ENCODE data around the gene PLAGL1.

Gene PLAGL1

GRCh38 chr6:143967706-143968376, 40.2 kb downstream of the PLAGL1 start:
- in situ Hi-C loops (cut with MboI; ENCODE audit: low sequenced_read_pairs), result no loop called here
- DNase-seq (ENCODE audit: low spot score in 2 of 2), result no peak
- peaks cover 14% of the 10 kb centered on the region for H3K4me1 ChIP-seq
- no peak overlapping the region for H3K4me3 ChIP-seq
- no peaks in the 10 kb centered on the region; the same call in 1 of the 2 replicates for H3K27me3 ChIP-seq (ENCODE audit: low read depth)
- H3K36me3 ChIP-seq (replicated peaks), result no peaks in the 10 kb centered on the region
- no peaks in the 10 kb centered on the region for H3K9me3 ChIP-seq

- no peaks in the 10 kb centered on the region for H3K9me3 ChIP-seq
- DNase-seq (ENCODE audit: low spot score in 2 of 2), result no peak
- H3K4me1 ChIP-seq, result peaks cover 15% of the 10 kb centered on the region
- no peaks in the 10 kb centered on the region; the same call in 1 of the 2 replicates for H3K27me3 ChIP-seq (ENCODE audit: low read depth)
- H3K36me3 ChIP-seq (replicated peaks), result no peaks in the 10 kb centered on the region
- H3K4me3 ChIP-seq, result no peak overlapping the region
- in situ Hi-C loops (cut with MboI; ENCODE audit: low sequenced_read_pairs), result no loop called here
Measured at GRCh38 chr6:143966312-143966711, 41.7 kb downstream of the PLAGL1 start.

DNA sequence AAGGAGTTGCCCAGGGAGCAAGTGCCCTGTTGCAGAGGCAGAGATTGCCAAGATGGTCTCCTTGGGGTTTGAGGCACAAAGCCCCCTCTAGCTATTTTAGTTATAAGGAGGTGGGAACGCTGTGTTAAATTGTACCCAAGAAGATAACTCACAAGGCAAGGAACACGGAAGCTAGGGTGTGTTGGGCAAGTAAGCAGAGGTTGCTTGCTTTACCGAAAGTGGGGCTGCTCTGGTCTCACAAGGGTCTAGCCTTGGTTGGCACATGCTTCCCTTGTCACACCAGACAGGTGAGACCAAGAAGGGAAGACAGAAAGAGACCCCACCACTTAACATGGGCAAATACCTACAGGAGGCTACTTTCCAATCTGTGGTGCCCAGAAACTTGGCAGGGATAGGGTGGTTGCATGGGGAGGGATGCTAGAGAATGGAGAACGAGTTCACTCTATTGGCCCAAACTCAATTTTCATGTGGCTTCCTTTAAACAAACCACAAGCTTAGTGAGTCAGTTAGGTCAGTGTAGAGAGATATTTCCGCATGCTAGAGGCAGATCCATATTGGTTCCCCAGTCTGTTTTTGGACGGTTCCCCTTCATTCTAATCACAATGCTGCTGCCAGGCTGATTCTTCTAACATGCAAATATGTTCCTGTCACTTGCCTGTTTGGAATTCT, 42.4 kb downstream of the PLAGL1 start:
- H3K4me1 ChIP-seq, result peaks cover 15% of the 10 kb centered on the region
- in situ Hi-C loops (cut with MboI; ENCODE audit: low sequenced_read_pairs), result no loop called here
- no peak overlapping the region for H3K4me3 ChIP-seq
- H3K27me3 ChIP-seq (ENCODE audit: low read depth), result no peaks in the 10 kb centered on the region; the same call in 1 of the 2 replicates
- no peak for DNase-seq (ENCODE audit: low spot score in 2 of 2)
- H3K9me3 ChIP-seq, result no peaks in the 10 kb centered on the region
- no peaks in the 10 kb centered on the region for H3K36me3 ChIP-seq (replicated peaks)

- H3K9me3 ChIP-seq, result no peaks in the 10 kb centered on the region
- peaks cover 15% of the 10 kb centered on the region for H3K4me1 ChIP-seq
- H3K36me3 ChIP-seq (replicated peaks), result no peaks in the 10 kb centered on the region
- no peaks in the 10 kb centered on the region for H3K27me3 ChIP-seq (ENCODE audit: low read depth)
- no peak overlapping the region for H3K4me3 ChIP-seq
- DNase-seq (ENCODE audit: low spot score in 2 of 2), result no peak
- in situ Hi-C loops (cut with MboI; ENCODE audit: low sequenced_read_pairs), result no loop called here
Measured at GRCh38 chr6:143964674-143965081, 43.4 kb downstream of the PLAGL1 start.

- Histone ChIP-seq H3K9me3 (no peaks in the 10 kb centered on the region), H3K36me3 (replicated peaks) (no peaks in the 10 kb centered on the region), H3K4me1 (peaks cover 23% of the 10 kb centered on the region), H3K4me3 (no peak overlapping the region), H3K27me3 (ENCODE audit: low read depth) (no peaks in the 10 kb centered on the region)
- in situ Hi-C loops (cut with MboI; ENCODE audit: low sequenced_read_pairs), result no loop called here
- no peak for DNase-seq (ENCODE audit: low spot score in 2 of 2)
Measured at GRCh38 chr6:143963158-143963919, 44.7 kb downstream of the PLAGL1 start.

DNA sequence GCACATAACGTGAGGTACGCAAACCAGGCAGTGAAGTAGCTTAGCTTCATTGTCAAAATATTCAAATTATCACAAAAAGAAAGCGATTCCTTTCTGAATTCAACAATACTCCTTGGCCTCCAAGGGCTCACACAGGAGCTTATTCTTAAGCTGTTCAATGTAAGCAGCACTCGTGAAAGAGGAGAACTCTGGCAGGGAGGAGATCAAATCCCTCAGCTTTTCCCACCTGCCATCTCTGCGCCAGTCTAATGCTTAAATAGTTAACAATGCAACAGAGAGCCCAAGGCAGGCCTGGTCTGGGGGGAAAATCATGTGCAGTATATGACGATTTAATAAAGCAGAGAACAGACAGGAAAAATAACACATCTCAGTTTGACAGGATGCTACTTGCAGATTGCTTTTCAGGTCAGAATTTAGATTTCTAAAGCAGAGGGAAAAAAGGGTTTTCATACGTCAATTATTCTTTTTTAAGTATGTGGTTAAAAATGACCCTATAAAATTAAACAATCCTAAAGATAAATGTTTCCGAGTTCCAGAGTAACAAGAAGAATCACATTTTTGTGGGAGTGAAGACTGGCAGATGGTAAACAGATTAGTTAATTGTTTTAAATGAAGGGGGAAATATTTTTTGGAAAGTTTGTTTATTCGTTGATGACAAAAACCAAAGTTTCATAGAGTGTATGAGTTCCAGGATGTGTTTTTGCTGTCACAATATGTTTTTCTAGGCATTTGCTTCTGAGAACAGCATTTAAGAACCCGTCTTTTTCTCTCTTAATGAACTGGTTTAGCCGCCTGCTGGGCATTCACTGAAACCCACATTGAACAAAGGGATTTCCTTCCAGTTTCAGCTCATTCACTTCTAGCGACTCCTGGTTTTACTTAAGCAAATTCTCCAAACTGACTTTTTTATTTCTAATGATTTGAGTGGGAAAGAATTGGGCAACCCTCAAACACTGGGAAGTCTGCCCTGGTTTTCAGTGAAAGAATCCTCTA, 45.9 kb downstream of the PLAGL1 start:
- in situ Hi-C loops (cut with MboI; ENCODE audit: low sequenced_read_pairs), result no loop called here
- H3K4me3 ChIP-seq, result no peak overlapping the region
- peaks cover 26% of the 10 kb centered on the region for H3K4me1 ChIP-seq
- peak; percentile 53 to 54 for DNase-seq (ENCODE audit: low spot score in 2 of 2)
- H3K9me3 ChIP-seq, result no peaks in the 10 kb centered on the region
- H3K27me3 ChIP-seq (ENCODE audit: low read depth), result no peaks in the 10 kb centered on the region
- H3K36me3 ChIP-seq (replicated peaks), result no peaks in the 10 kb centered on the region

DNA sequence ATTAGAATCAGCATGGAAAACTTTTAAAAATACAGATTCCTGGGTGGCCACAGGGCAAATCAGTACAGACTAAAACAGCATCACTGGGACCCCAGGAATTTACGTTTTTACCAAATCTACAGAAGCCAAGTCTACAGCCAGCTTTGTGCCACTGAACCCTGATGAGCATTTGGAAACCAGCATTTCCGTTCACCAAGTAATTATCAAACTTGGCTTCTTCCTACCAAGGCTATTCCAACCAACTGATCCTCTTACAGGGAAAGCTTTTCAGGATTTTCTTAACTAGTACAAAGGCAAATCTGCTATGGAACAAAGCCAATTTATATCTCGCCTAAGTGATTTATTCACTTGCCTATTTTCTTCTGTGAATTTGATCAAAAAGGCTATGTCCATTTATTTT, 47.0 kb downstream of the PLAGL1 start:
- H3K9me3 ChIP-seq, result no peaks in the 10 kb centered on the region

GRCh38 chr6:143959927-143960326, 48.1 kb downstream of the PLAGL1 start:
- Histone ChIP-seq H3K9me3 (no peaks in the 10 kb centered on the region), H3K4me1 (peaks cover 19% of the 10 kb centered on the region), H3K27me3 (ENCODE audit: low read depth) (no peaks in the 10 kb centered on the region), H3K4me3 (no peak overlapping the region), H3K36me3 (replicated peaks) (no peaks in the 10 kb centered on the region)
- in situ Hi-C loops (cut with MboI; ENCODE audit: low sequenced_read_pairs), result no loop called here
- DNase-seq (ENCODE audit: low spot score in 2 of 2), result no peak

More for the DNA sequence above, 47.0 kb downstream of the PLAGL1 start:
- Histone ChIP-seq H3K4me3 (no peak overlapping the region), H3K36me3 (replicated peaks) (no peaks in the 10 kb centered on the region), H3K27me3 (ENCODE audit: low read depth) (no peaks in the 10 kb centered on the region), H3K4me1 (peaks cover 21% of the 10 kb centered on the region)
- in situ Hi-C loops (cut with MboI; ENCODE audit: low sequenced_read_pairs), result no loop called here
- DNase-seq (ENCODE audit: low spot score in 2 of 2), result no peak

- peak; percentile 54 to 62 for DNase-seq (ENCODE audit: low spot score in 2 of 2)
- in situ Hi-C loops (cut with MboI; ENCODE audit: low sequenced_read_pairs), result no loop called here
- H3K27me3 ChIP-seq (ENCODE audit: low read depth), result no peaks in the 10 kb centered on the region
- no peaks in the 10 kb centered on the region for H3K36me3 ChIP-seq (replicated peaks)
- no peak overlapping the region for H3K4me3 ChIP-seq
- H3K9me3 ChIP-seq, result no peaks in the 10 kb centered on the region
- H3K4me1 ChIP-seq, result peaks cover 19% of the 10 kb centered on the region
Measured at GRCh38 chr6:143958839-143959399, 49.1 kb downstream of the PLAGL1 start.

GRCh38 chr6:143957679-143958274, 50.3 kb downstream of the PLAGL1 start:
- no peaks in the 10 kb centered on the region for H3K27me3 ChIP-seq (ENCODE audit: low read depth)
- in situ Hi-C loops (cut with MboI; ENCODE audit: low sequenced_read_pairs), result no loop called here
- no peak for DNase-seq (ENCODE audit: low spot score in 2 of 2)
- H3K4me3 ChIP-seq, result no peak overlapping the region
- no peaks in the 10 kb centered on the region for H3K36me3 ChIP-seq (replicated peaks)
- peaks cover 19% of the 10 kb centered on the region for H3K4me1 ChIP-seq
- H3K9me3 ChIP-seq, result no peaks in the 10 kb centered on the region

GRCh38 chr6:143955971-143956370, 52.1 kb downstream of the PLAGL1 start:
- no peak for DNase-seq (ENCODE audit: low spot score in 2 of 2)
- Histone ChIP-seq H3K4me1 (peaks cover 10% of the 10 kb centered on the region), H3K36me3 (replicated peaks) (no peaks in the 10 kb centered on the region), H3K9me3 (no peaks in the 10 kb centered on the region), H3K4me3 (no peak overlapping the region), H3K27me3 (ENCODE audit: low read depth) (no peaks in the 10 kb centered on the region)
- in situ Hi-C loops (cut with MboI; ENCODE audit: low sequenced_read_pairs), result no loop called here

- DNase-seq (ENCODE audit: low spot score in 2 of 2), result no peak
- no peaks in the 10 kb centered on the region for H3K9me3 ChIP-seq
- H3K27me3 ChIP-seq (ENCODE audit: low read depth), result no peaks in the 10 kb centered on the region
- in situ Hi-C loops (cut with MboI; ENCODE audit: low sequenced_read_pairs), result no loop called here
- no peaks in the 10 kb centered on the region for H3K36me3 ChIP-seq (replicated peaks)
- peaks cover 8% of the 10 kb centered on the region for H3K4me1 ChIP-seq
- no peak overlapping the region for H3K4me3 ChIP-seq
Measured at GRCh38 chr6:143953922-143954321, 54.1 kb downstream of the PLAGL1 start.

Data from HAP-1 (cell line).